GM12878 (cell line): ENCODE data around the gene MT1HL1. TPM values are rescaled to one million over a fixed set of nuclear protein-coding genes. Genes with fewer than 3 reads are reported as not detected.
"Not testable (repeated sequence)": the region's sequence is repeated elsewhere in the genome, so short reads cannot be mapped to it uniquely, and the experiment has no call there.

ENCODE experiments used
- ATAC-seq: fragments of 200-7000 bp; cut with Tn5 transposase; 3 replicates; pipeline ENCODE4 v1.9.1; 2020; ENCODE audit warnings: mild to moderate bottlenecking, moderate library complexity
- BruUV-seq: library from RNA; stranded (reverse); fragments of 400-500 nt; replicated peaks from 2 replicates; lab custom pipeline; 2021; lab: Mats Ljungman, UMichigan
- CTCF ChIA-PET: fragments of 300-600 bp; sonication (Branson Sonifier 250); formaldehyde crosslinking; extraction: SDS; loops from one replicate; lab custom pipeline; 2021; ENCODE audit warnings: inconsistent platforms; lab: Yijun Ruan, JAX
- POLR2A ChIA-PET: fragments of 350-600 bp; formaldehyde crosslinking; extraction: SDS; loops from one replicate; lab custom pipeline; 2021; ENCODE audit warnings: inconsistent platforms; lab: Charles Lee
- RAD21 ChIA-PET: fragments of 300-600 bp; sonication (Branson Sonifier 250); formaldehyde crosslinking; loops from one replicate; lab custom pipeline; 2023; ENCODE audit warnings: antibody characterized with exemption; ENCODE audit not compliant: unreplicated experiment; lab: Charles Lee
- SMC1A ChIA-PET: fragments of 300-600 bp; sonication (Branson Sonifier 250); formaldehyde crosslinking; loops from one replicate; lab custom pipeline; 2023; ENCODE audit not compliant: unreplicated experiment, uncharacterized antibody; lab: Charles Lee
- DNase-seq: peaks from one replicate; pipeline ENCODE4 v3.0.0-alpha.2; 2011; ENCODE audit warnings: low read depth, low spot score
- FAIRE-seq: peaks from 3 replicates; lab custom pipeline; 2011; peaks lifted over from hg19 to GRCh38; lab: Jason Lieb, UNC
- H2AFZ ChIP-seq: 2 replicates; pipeline ENCODE4 v1.6.0; 2011; ENCODE audit warnings: low read depth, low read length, control low read depth; ENCODE audit not compliant: control insufficient read depth
- H3K27ac ChIP-seq: 2 replicates; pipeline ENCODE4 v1.5.1; 2011; ENCODE audit warnings: control low read depth; ENCODE audit not compliant: control insufficient read depth, insufficient read depth
- H3K27me3 ChIP-seq, 2 experiments: replicated peaks in 1 of 2; 2 replicates each; pipeline versions ENCODE4 v1.6.0 to v1.6.1; 2011; ENCODE audit warnings: low read length in 1 of 2; ENCODE audit not compliant: control insufficient read depth in 2 of 2, insufficient read depth in 2 of 2
- H3K36me3 ChIP-seq, 2 experiments: 2 replicates each; pipeline ENCODE4 v1.5.1; 2011; ENCODE audit warnings: low read length in 1 of 2; ENCODE audit not compliant: control insufficient read depth in 2 of 2, insufficient read depth in 2 of 2
- H3K4me1 ChIP-seq: 2 replicates; pipeline ENCODE4 v1.6.1; 2011; ENCODE audit warnings: mild to moderate bottlenecking, low read length, moderate library complexity, mixed read lengths; ENCODE audit not compliant: control insufficient read depth, insufficient read depth
- H3K4me2 ChIP-seq: 2 replicates; pipeline ENCODE4 v1.6.0; 2011; ENCODE audit warnings: control low read depth; ENCODE audit not compliant: control insufficient read depth, insufficient read depth
- H3K4me3 ChIP-seq: fragments of 200-600 bp; sonication (generic); 2 replicates; pipeline ENCODE4 v1.5.1; 2016
- H3K79me2 ChIP-seq: 2 replicates; pipeline ENCODE4 v1.6.0; 2011; ENCODE audit warnings: low read length; ENCODE audit not compliant: control insufficient read depth, insufficient read depth
- H3K9ac ChIP-seq: 2 replicates; pipeline ENCODE4 v1.8.0; 2011; ENCODE audit warnings: low read length, control low read depth, mixed read lengths; ENCODE audit not compliant: control insufficient read depth, insufficient read depth
- H3K9me3 ChIP-seq: replicated peaks from 3 replicates; pipeline ENCODE4 v1.5.1; 2011; ENCODE audit warnings: mild to moderate bottlenecking, low read length; ENCODE audit not compliant: control insufficient read depth, insufficient read depth
- H4K20me1 ChIP-seq: 2 replicates; pipeline ENCODE4 v1.6.0; 2011; ENCODE audit not compliant: control insufficient read depth, insufficient read depth
- CHD1 ChIP-seq: IDR thresholded peaks from 2 replicates; pipeline ENCODE4 v1.6.1; 2012; ENCODE audit warnings: low read depth, low read length, improper control_type of control experiment
- CHD4 ChIP-seq: fragments of 200-600 bp; sonication (generic); IDR thresholded peaks from 2 replicates; pipeline ENCODE4 v1.6.1; 2016; ENCODE audit warnings: mild to moderate bottlenecking
- CTCF ChIP-seq, 3 experiments: IDR thresholded peaks in 2 of 3; conservative IDR thresholded peaks in 1 of 3; 2 replicates each; pipeline ENCODE4 v1.5.1; 2011; ENCODE audit warnings: low read depth in 3 of 3, low read length in 3 of 3, mild to moderate bottlenecking in 3 of 3, control low read depth in 2 of 3, moderate library complexity in 2 of 3, inconsistent platforms in 1 of 3, mixed read lengths in 1 of 3; ENCODE audit not compliant: control insufficient read depth in 2 of 3, insufficient read depth in 1 of 3; ENCODE audit errors: extremely low read depth in 1 of 3
- E2F8 ChIP-seq: fragments of 450-650 bp; IDR thresholded peaks from 2 replicates; pipeline ENCODE4 v1.6.1; 2018; ENCODE audit warnings: mild to moderate bottlenecking, low read depth, moderate library complexity; ENCODE audit not compliant: partially characterized antibody
- EP300 ChIP-seq, 2 experiments: fragments of 150-350 bp in 1 of 2; IDR thresholded peaks; 2 replicates each; pipeline ENCODE4 v1.6.1; 2011 to 2012; ENCODE audit warnings: low read depth in 2 of 2, low read length in 2 of 2, borderline replicate concordance in 1 of 2, improper control_type of control experiment in 1 of 2, inconsistent platforms in 1 of 2; ENCODE audit not compliant: control insufficient read depth in 1 of 2
- HDGF ChIP-seq: fragments of 450-650 bp; IDR thresholded peaks from 2 replicates; pipeline ENCODE4 v1.6.1; 2016; ENCODE audit warnings: antibody characterized with exemption
- MTA3 ChIP-seq: IDR thresholded peaks from 2 replicates; pipeline ENCODE4 v1.6.1; 2012; ENCODE audit warnings: low read length, inconsistent platforms, borderline replicate concordance
- MYB ChIP-seq: fragments of 150-350 bp; IDR thresholded peaks from 2 replicates; pipeline ENCODE4 v1.6.1; 2014; ENCODE audit warnings: mild to moderate bottlenecking, low read depth, low read length, borderline replicate concordance
- POLR2A ChIP-seq: IDR thresholded peaks from 2 replicates; pipeline ENCODE4 v1.6.1; 2011; ENCODE audit warnings: low read depth, mild to moderate bottlenecking, low read length
- SPI1 ChIP-seq: IDR thresholded peaks from 2 replicates; pipeline ENCODE4 v1.6.1; 2011; ENCODE audit warnings: low read depth, mild to moderate bottlenecking, low read length, moderate library complexity, borderline replicate concordance; ENCODE audit not compliant: insufficient read depth
- TBL1XR1 ChIP-seq: IDR thresholded peaks from 2 replicates; pipeline ENCODE4 v1.6.1; 2012; ENCODE audit warnings: low read depth, low read length, improper control_type of control experiment
- TCF3 ChIP-seq: IDR thresholded peaks from 2 replicates; pipeline ENCODE4 v1.6.1; 2012; ENCODE audit warnings: low read depth, mild to moderate bottlenecking, low read length, borderline replicate concordance; ENCODE audit not compliant: insufficient read depth
- WGBS: methylation state at CpG from one replicate; pipeline ENCODE4 v1.1.6; 2016; ENCODE audit warnings: low lambda C conversion rate; ENCODE audit not compliant: insufficient replicate concordance, insufficient coverage; ENCODE audit errors: missing lambda C conversion rate; 5-methylcytosine and 5-hydroxymethylcytosine counted together
- in situ Hi-C: fragments of 300-500 bp; cut with MboI; formaldehyde crosslinking; loops from 9 replicates; pipeline ENCODE4 v1.14.3; 2018; ENCODE audit warnings: mixed read lengths
- intact Hi-C: fragments of 100-400 bp; cut with micrococcal nuclease; formaldehyde crosslinking; loops from one replicate; pipeline ENCODE4 v1.14.2; 2022; ENCODE audit not compliant: unreplicated experiment
- polyA plus RNA-seq, 11 experiments: library from polyadenylated mRNA; depleted of rRNA in 4 of 11; unstranded in 6 of 11; stranded (reverse) in 5 of 11; fragments of >200 nt; fragmentation: Nextera tagmentation in 4 of 11; fragmentation: Illumina TruSeq in 1 of 11; extraction: Ambion mirVana in 4 of 11; extraction: Trizol in 1 of 11; gene quantifications; 1 replicate in 1 of 11; 2 replicates in 10 of 11; pipeline versions ENCODE4 v1.2.1 to v1.2.3, GENCODE V29; 2011 to 2016; ENCODE audit warnings: inconsistent platforms in 2 of 11, missing spikeins in 2 of 11, low read depth in 1 of 11
- total RNA-seq, 4 experiments: library from RNA; depleted of rRNA in 3 of 4; stranded (reverse); fragments of >200 nt in 3 of 4; fragmentation: Illumina TruSeq in 1 of 4; extraction: Trizol in 1 of 4; gene quantifications; 2 replicates each; pipeline versions ENCODE4 v1.2.1 to v1.2.3, GENCODE V29; 2013 to 2021

The MT1HL1 gene
- total and polyA plus RNA-seq, 10 of the 15 experiments (the other 5 are each of a cell fraction or from before 2014, with no cell fraction given), result not detected

GRCh38 chr1:236974025-236974424 lies 30.2 kb downstream of the MT1HL1 start:
- SMC1A ChIA-PET, DNase-seq, ATAC-seq, BruUV-seq, H3K79me2 ChIP-seq, H3K4me3 ChIP-seq, H3K9ac ChIP-seq, H3K27ac ChIP-seq, H3K9me3 ChIP-seq, H2AFZ ChIP-seq, intact Hi-C loops, in situ Hi-C loops, H4K20me1 ChIP-seq, H3K27me3 ChIP-seq, H3K4me2 ChIP-seq, H3K4me1 ChIP-seq, RAD21 ChIA-PET, H3K36me3 ChIP-seq, FAIRE-seq: not testable (repeated sequence)
- WGBS, result 30% methylated on average over 5 of the region's 5 CpGs
- ChIA-PET POLR2A (interaction anchor here (0.6 kb wide), 1 partner anchor 34 kb away, joined by 3 read pairs; no protein-coding TSS in a partner anchor), CTCF (interaction anchor here (1.1 kb wide), 1 partner anchor 10 kb away, joined by 3 read pairs; no protein-coding TSS in a partner anchor)

GRCh38 chr1:236966636-236967035 lies 37.6 kb downstream of the MT1HL1 start:
- Histone ChIP-seq H3K36me3 (no peaks in the 10 kb centered on the region), H4K20me1 (no peaks in the 10 kb centered on the region), H3K27me3 (no peaks in the 10 kb centered on the region; a peak in 1 of 4 replicates), H3K27ac (no peak overlapping the region), H3K79me2 (no peaks in the 10 kb centered on the region), H3K4me3 (no peak overlapping the region), H3K4me1 (no peaks in the 10 kb centered on the region), H3K4me2 (no peak overlapping the region), H3K9me3 (no peaks in the 10 kb centered on the region), H2AFZ (no peak overlapping the region), H3K9ac (no peak overlapping the region)
- SMC1A ChIA-PET, result no interaction called here
- BruUV-seq, result no TSS peak
- RAD21 ChIA-PET, result no interaction called here
- in situ Hi-C loops, result no loop called here
- no peak for DNase-seq
- FAIRE-seq, result no peak
- 31% methylated on average over 6 of the region's 6 CpGs for WGBS
- CTCF ChIA-PET, result no interaction called here
- intact Hi-C loops, result no loop called here
- POLR2A ChIA-PET, result no interaction called here
- no peak for ATAC-seq
- TF ChIP-seq TCF3 (no peak), CHD1 (no peak), CTCF (IDR thresholded peaks at IDR 0.05 in 2 of 3, conservative IDR thresholded peaks at IDR 0.05 in 1 of 3; ENCODE audit: control insufficient read depth in 2 of 3, extremely low read depth in 1 of 3, insufficient read depth in 1 of 3, low read depth in 3 of 3, low read length in 3 of 3) (no peak), E2F8 (no peak), TBL1XR1 (no peak), SPI1 (no peak), EP300 (IDR thresholded peaks at IDR 0.05; ENCODE audit: borderline replicate concordance in 1 of 2, control insufficient read depth in 1 of 2, low read depth in 2 of 2, low read length in 2 of 2) (no peak), MTA3 (no peak), HDGF (no peak), CHD4 (no peak), POLR2A (no peak), MYB (no peak)
